GM12878 (cell line): ENCODE measurements around the gene COL5A1. TPM values are rescaled to one million over a fixed set of nuclear protein-coding genes. Genes with fewer than 3 reads are reported as not detected.
A peak's percentile ranks its signal among the peaks of the same experiment; 100 is the strongest.

Source experiments
- CBFB ChIP-seq: IDR thresholded peaks from 2 replicates; pipeline ENCODE4 v1.6.1; 2016; ENCODE audit warnings: antibody characterized with exemption, low read depth
- CBX3 ChIP-seq: fragments of 200-600 bp; sonication (generic); IDR thresholded peaks from 2 replicates; pipeline ENCODE4 v1.6.1; 2016; ENCODE audit warnings: low read depth, borderline replicate concordance
- EED ChIP-seq: sonication (generic); IDR thresholded peaks from 2 replicates; pipeline ENCODE4 v1.6.1; 2016; ENCODE audit warnings: antibody characterized with exemption, low read depth
- EGR1 ChIP-seq, 2 experiments: IDR thresholded peaks; 1 replicate in 1 of 2; 2 replicates in 1 of 2; pipeline ENCODE4 v1.6.1; 2011 to 2012; ENCODE audit warnings: low read depth in 2 of 2, low read length in 2 of 2, borderline replicate concordance in 1 of 2, mild to moderate bottlenecking in 1 of 2, moderate library complexity in 1 of 2
- HDAC2 ChIP-seq: fragments of 200-600 bp; sonication (generic); IDR thresholded peaks from 2 replicates; pipeline ENCODE4 v1.6.1; 2017
- MEF2B ChIP-seq: fragments of 450-650 bp; IDR thresholded peaks from 2 replicates; pipeline ENCODE4 v1.6.1; 2018; ENCODE audit warnings: mild to moderate bottlenecking, moderate library complexity; ENCODE audit not compliant: partially characterized antibody, poor library complexity, severe bottlenecking
- MTA2 ChIP-seq: fragments of 450-650 bp; IDR thresholded peaks from 2 replicates; pipeline ENCODE4 v1.6.1; 2016; ENCODE audit warnings: low read depth, mild to moderate bottlenecking, moderate library complexity
- NFIC ChIP-seq: IDR thresholded peaks from 2 replicates; pipeline ENCODE4 v1.6.1; 2012; ENCODE audit warnings: low read depth, mild to moderate bottlenecking, inconsistent platforms, low read length, moderate library complexity
- NR2C1 ChIP-seq: fragments of 450-650 bp; IDR thresholded peaks from 2 replicates; pipeline ENCODE4 v1.6.1; 2017; ENCODE audit warnings: antibody characterized with exemption, mild to moderate bottlenecking, moderate library complexity
- NR2F1 ChIP-seq: fragments of 450-650 bp; conservative IDR thresholded peaks from 2 replicates; pipeline ENCODE4 v1.6.1; 2017; ENCODE audit warnings: mild to moderate bottlenecking
- POLR2A ChIP-seq: IDR thresholded peaks from 2 replicates; pipeline ENCODE4 v1.6.1; 2011; ENCODE audit warnings: low read depth, mild to moderate bottlenecking, low read length
- POLR2AphosphoS2 ChIP-seq: IDR thresholded peaks from 2 replicates; pipeline ENCODE4 v1.6.1; 2011; ENCODE audit warnings: low read depth, mild to moderate bottlenecking, low read length, improper control_type of control experiment, moderate library complexity
- RBBP5 ChIP-seq: fragments of 200-600 bp; sonication (generic); conservative IDR thresholded peaks from 2 replicates; pipeline ENCODE4 v1.6.1; 2016
- RFX5 ChIP-seq: IDR thresholded peaks from 2 replicates; pipeline ENCODE4 v1.6.1; 2011; ENCODE audit warnings: low read depth, low read length, improper control_type of control experiment
- SPI1 ChIP-seq: IDR thresholded peaks from 2 replicates; pipeline ENCODE4 v1.6.1; 2011; ENCODE audit warnings: low read depth, mild to moderate bottlenecking, low read length, moderate library complexity, borderline replicate concordance; ENCODE audit not compliant: insufficient read depth
- TCF7 ChIP-seq: IDR thresholded peaks from 2 replicates; pipeline ENCODE4 v1.6.1; 2014; ENCODE audit warnings: antibody characterized with exemption, borderline replicate concordance
- YBX1 ChIP-seq: fragments of 450-650 bp; IDR thresholded peaks from 2 replicates; pipeline ENCODE4 v1.6.1; 2016; ENCODE audit warnings: antibody characterized with exemption
- YY1 ChIP-seq: IDR thresholded peaks from 2 replicates; pipeline ENCODE4 v1.6.1; 2011; ENCODE audit warnings: low read depth, mild to moderate bottlenecking, low read length
- ZNF622 ChIP-seq: fragments of 450-650 bp; IDR thresholded peaks from 2 replicates; pipeline ENCODE4 v1.6.1; 2017; ENCODE audit warnings: mild to moderate bottlenecking, inconsistent platforms
- polyA plus RNA-seq, 11 experiments: library from polyadenylated mRNA; depleted of rRNA in 4 of 11; unstranded in 6 of 11; stranded (reverse) in 5 of 11; fragments of >200 nt; fragmentation: Nextera tagmentation in 4 of 11; fragmentation: Illumina TruSeq in 1 of 11; extraction: Ambion mirVana in 4 of 11; extraction: Trizol in 1 of 11; gene quantifications; 1 replicate in 1 of 11; 2 replicates in 10 of 11; pipeline versions ENCODE4 v1.2.1 to v1.2.3, GENCODE V29; 2011 to 2016; ENCODE audit warnings: inconsistent platforms in 2 of 11, missing spikeins in 2 of 11, low read depth in 1 of 11
- total RNA-seq, 4 experiments: library from RNA; depleted of rRNA in 3 of 4; stranded (reverse); fragments of >200 nt in 3 of 4; fragmentation: Illumina TruSeq in 1 of 4; extraction: Trizol in 1 of 4; gene quantifications; 2 replicates each; pipeline versions ENCODE4 v1.2.1 to v1.2.3, GENCODE V29; 2013 to 2021
- TF ChIP-seq, protein P1 (sequence below): fragments of 450-650 bp; IDR thresholded peaks from 2 replicates; pipeline ENCODE4 v1.6.1; 2017; ENCODE audit warnings: low read depth, mild to moderate bottlenecking, moderate library complexity
- TF ChIP-seq, protein P2 (sequence below): fragments of 450-650 bp; IDR thresholded peaks from 2 replicates; pipeline ENCODE4 v1.6.1; 2017; ENCODE audit warnings: borderline replicate concordance
- TF ChIP-seq, protein P3 (sequence below): fragments of 150-350 bp; IDR thresholded peaks from 2 replicates; pipeline ENCODE4 v1.6.1; 2016; ENCODE audit warnings: low read depth, low read length
- TF ChIP-seq, protein P4 (sequence below): IDR thresholded peaks from 2 replicates; pipeline ENCODE4 v1.6.1; 2012; ENCODE audit warnings: low read length, inconsistent platforms
- TF ChIP-seq, protein P5 (sequence below): IDR thresholded peaks from 2 replicates; pipeline ENCODE4 v1.6.1; 2011; ENCODE audit warnings: low read depth, mild to moderate bottlenecking, low read length, moderate library complexity, borderline replicate concordance; ENCODE audit errors: extremely low read depth

The COL5A1 gene
- total and polyA plus RNA-seq, 10 of the 15 experiments (the other 5 are each of a cell fraction or from before 2014, with no cell fraction given): under 0.01 to 0.15 (median 0.13) TPM; not detected in 4

DNA sequence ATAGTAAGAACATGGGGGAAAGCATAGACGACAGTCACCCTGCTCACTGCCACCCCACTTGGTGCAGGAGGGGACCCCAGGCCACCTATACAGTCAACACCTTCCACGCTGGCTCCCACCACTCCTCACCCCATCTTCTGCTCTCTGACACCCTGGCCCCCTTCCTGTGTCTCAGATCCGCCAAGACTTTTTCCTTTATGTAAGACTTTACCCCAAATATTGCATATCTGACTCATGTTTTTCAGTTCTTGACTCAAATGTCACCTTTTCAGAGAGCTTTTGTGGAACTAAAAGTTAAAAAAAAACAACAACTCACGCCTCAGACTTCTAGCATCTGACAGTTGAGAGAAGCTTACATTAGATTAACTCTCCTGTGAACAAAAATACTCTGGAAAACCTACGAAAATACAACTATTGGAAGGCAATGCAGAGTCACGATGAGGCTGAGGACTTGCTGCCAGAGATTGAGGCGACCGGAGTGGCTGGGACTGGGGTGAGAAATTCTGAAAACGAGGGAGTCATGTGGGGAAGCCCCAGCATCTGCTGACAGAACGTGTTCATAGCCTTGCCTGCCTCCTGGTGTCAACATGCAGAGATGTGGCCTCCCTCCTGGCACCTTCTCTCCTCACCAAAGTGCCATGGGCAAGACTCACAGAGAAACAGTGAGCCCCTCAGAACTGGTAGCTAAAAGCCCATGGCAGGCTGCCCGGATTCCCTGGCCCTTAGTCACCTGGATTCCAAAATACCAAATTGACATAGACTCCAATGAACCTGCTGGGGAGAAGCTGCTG, 216.6 kb downstream of the COL5A1 start (continued):
- TF ChIP-seq SPI1 (peak; percentile 56; the same call in 1 of the 2 replicates), NR2C1 (no peak), RFX5 (no peak), RBBP5 (0 out of 2 replicates have a peak, but pooled peaks have one; percentile 39), HDAC2 (no peak), TCF7 (no peak), NR2F1 (no peak), EGR1 (IDR thresholded peaks at IDR 0.05; ENCODE audit: borderline replicate concordance in 1 of 2, low read depth in 2 of 2, low read length in 2 of 2) (no peak), MEF2B (peak; percentile 37), POLR2AphosphoS2 (no peak), YBX1 (no peak), CBX3 (no peak), ZNF622 (no peak), NFIC (peak; percentile 95), CBFB (peak; percentile 69), EED (peak; percentile 85), MTA2 (peak; percentile 77; the same call in 1 of the 2 replicates), POLR2A (peak; percentile 50), YY1 (no peak)
- TF ChIP-seq, protein P1, sequence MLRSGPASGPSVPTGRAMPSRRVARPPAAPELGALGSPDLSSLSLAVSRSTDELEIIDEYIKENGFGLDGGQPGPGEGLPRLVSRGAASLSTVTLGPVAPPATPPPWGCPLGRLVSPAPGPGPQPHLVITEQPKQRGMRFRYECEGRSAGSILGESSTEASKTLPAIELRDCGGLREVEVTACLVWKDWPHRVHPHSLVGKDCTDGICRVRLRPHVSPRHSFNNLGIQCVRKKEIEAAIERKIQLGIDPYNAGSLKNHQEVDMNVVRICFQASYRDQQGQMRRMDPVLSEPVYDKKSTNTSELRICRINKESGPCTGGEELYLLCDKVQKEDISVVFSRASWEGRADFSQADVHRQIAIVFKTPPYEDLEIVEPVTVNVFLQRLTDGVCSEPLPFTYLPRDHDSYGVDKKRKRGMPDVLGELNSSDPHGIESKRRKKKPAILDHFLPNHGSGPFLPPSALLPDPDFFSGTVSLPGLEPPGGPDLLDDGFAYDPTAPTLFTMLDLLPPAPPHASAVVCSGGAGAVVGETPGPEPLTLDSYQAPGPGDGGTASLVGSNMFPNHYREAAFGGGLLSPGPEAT: peak; percentile 70
- TF ChIP-seq, protein P2, sequence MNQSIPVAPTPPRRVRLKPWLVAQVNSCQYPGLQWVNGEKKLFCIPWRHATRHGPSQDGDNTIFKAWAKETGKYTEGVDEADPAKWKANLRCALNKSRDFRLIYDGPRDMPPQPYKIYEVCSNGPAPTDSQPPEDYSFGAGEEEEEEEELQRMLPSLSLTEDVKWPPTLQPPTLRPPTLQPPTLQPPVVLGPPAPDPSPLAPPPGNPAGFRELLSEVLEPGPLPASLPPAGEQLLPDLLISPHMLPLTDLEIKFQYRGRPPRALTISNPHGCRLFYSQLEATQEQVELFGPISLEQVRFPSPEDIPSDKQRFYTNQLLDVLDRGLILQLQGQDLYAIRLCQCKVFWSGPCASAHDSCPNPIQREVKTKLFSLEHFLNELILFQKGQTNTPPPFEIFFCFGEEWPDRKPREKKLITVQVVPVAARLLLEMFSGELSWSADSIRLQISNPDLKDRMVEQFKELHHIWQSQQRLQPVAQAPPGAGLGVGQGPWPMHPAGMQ: no peak
- TF ChIP-seq, protein P3, sequence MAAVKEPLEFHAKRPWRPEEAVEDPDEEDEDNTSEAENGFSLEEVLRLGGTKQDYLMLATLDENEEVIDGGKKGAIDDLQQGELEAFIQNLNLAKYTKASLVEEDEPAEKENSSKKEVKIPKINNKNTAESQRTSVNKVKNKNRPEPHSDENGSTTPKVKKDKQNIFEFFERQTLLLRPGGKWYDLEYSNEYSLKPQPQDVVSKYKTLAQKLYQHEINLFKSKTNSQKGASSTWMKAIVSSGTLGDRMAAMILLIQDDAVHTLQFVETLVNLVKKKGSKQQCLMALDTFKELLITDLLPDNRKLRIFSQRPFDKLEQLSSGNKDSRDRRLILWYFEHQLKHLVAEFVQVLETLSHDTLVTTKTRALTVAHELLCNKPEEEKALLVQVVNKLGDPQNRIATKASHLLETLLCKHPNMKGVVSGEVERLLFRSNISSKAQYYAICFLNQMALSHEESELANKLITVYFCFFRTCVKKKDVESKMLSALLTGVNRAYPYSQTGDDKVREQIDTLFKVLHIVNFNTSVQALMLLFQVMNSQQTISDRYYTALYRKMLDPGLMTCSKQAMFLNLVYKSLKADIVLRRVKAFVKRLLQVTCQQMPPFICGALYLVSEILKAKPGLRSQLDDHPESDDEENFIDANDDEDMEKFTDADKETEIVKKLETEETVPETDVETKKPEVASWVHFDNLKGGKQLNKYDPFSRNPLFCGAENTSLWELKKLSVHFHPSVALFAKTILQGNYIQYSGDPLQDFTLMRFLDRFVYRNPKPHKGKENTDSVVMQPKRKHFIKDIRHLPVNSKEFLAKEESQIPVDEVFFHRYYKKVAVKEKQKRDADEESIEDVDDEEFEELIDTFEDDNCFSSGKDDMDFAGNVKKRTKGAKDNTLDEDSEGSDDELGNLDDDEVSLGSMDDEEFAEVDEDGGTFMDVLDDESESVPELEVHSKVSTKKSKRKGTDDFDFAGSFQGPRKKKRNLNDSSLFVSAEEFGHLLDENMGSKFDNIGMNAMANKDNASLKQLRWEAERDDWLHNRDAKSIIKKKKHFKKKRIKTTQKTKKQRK: no peak
- TF ChIP-seq, protein P4, sequence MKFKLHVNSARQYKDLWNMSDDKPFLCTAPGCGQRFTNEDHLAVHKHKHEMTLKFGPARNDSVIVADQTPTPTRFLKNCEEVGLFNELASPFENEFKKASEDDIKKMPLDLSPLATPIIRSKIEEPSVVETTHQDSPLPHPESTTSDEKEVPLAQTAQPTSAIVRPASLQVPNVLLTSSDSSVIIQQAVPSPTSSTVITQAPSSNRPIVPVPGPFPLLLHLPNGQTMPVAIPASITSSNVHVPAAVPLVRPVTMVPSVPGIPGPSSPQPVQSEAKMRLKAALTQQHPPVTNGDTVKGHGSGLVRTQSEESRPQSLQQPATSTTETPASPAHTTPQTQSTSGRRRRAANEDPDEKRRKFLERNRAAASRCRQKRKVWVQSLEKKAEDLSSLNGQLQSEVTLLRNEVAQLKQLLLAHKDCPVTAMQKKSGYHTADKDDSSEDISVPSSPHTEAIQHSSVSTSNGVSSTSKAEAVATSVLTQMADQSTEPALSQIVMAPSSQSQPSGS: peak; percentile 90
- TF ChIP-seq, protein P5, sequence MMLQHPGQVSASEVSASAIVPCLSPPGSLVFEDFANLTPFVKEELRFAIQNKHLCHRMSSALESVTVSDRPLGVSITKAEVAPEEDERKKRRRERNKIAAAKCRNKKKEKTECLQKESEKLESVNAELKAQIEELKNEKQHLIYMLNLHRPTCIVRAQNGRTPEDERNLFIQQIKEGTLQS: no peak
